H9 (cell line): Measurements from ENCODE around the gene ZNF70. TPM values are rescaled to one million over a fixed set of nuclear protein-coding genes. Genes with fewer than 3 reads are reported as not detected.

ENCODE experiments used
- DNase-seq: peaks from one replicate; pipeline ENCODE4 v3.0.0-alpha.2; 2017
- H2AFZ ChIP-seq: one replicate; pipeline ENCODE4 v1.6.1; 2013; ENCODE audit warnings: mild to moderate bottlenecking, low read length, control low read depth, moderate library complexity
- H2AK5ac ChIP-seq: 2 replicates; pipeline ENCODE4 v1.6.1; 2013; ENCODE audit warnings: low read length, control low read depth, mixed read lengths; ENCODE audit not compliant: insufficient read length
- H2BK120ac ChIP-seq: one replicate; pipeline ENCODE4 v1.6.1; 2013; ENCODE audit warnings: low read depth, mild to moderate bottlenecking, low read length, control low read depth, inconsistent platforms; ENCODE audit not compliant: poor library complexity, severe bottlenecking
- H2BK12ac ChIP-seq: 2 replicates; pipeline ENCODE4 v1.6.1; 2013; ENCODE audit warnings: low read length, control low read depth, mixed read lengths, low read depth; ENCODE audit not compliant: insufficient read length
- H2BK15ac ChIP-seq: 2 replicates; pipeline ENCODE4 v1.6.1; 2013; ENCODE audit warnings: low read depth, low read length, control low read depth
- H2BK20ac ChIP-seq: one replicate; pipeline ENCODE4 v1.6.1; 2013; ENCODE audit warnings: low read depth, mild to moderate bottlenecking, low read length, control low read depth, inconsistent platforms; ENCODE audit not compliant: poor library complexity, severe bottlenecking
- H2BK5ac ChIP-seq: 2 replicates; pipeline ENCODE4 v1.6.1; 2013; ENCODE audit warnings: low read length, control low read depth, mixed read lengths; ENCODE audit not compliant: insufficient read length
- H3K14ac ChIP-seq: 2 replicates; pipeline ENCODE4 v1.6.1; 2013; ENCODE audit warnings: low read length, control low read depth; ENCODE audit not compliant: insufficient read depth
- H3K18ac ChIP-seq: 2 replicates; pipeline ENCODE4 v1.6.1; 2013; ENCODE audit warnings: low read depth, mild to moderate bottlenecking, mixed read lengths, low read length, control low read depth; ENCODE audit not compliant: insufficient read length
- H3K23ac ChIP-seq: 2 replicates; pipeline ENCODE4 v1.6.1; 2013; ENCODE audit warnings: low read length, control low read depth, mixed read lengths, low read depth; ENCODE audit not compliant: insufficient read length
- H3K23me2 ChIP-seq: 2 replicates; pipeline ENCODE4 v1.6.1; 2013; ENCODE audit warnings: low read depth, mild to moderate bottlenecking, mixed read lengths, low read length, control low read depth; ENCODE audit not compliant: insufficient read length, poor library complexity, severe bottlenecking
- H3K27ac ChIP-seq: 2 replicates; pipeline ENCODE4 v1.5.1; 2013; ENCODE audit warnings: low read length, control low read depth, mixed read lengths, low read depth; ENCODE audit not compliant: insufficient read length
- H3K27me3 ChIP-seq: 2 replicates; pipeline ENCODE4 v1.6.1; 2013; ENCODE audit warnings: low read length, control low read depth, inconsistent platforms; ENCODE audit not compliant: insufficient read depth
- H3K4ac ChIP-seq: 2 replicates; pipeline ENCODE4 v1.6.1; 2013; ENCODE audit warnings: low read depth, mild to moderate bottlenecking, control low read depth, inconsistent platforms, low read length, moderate library complexity
- H3K4me1 ChIP-seq: 2 replicates; pipeline ENCODE4 v1.6.1; 2013; ENCODE audit warnings: low read length, control low read depth, inconsistent platforms; ENCODE audit not compliant: insufficient read depth
- H3K4me2 ChIP-seq: 2 replicates; pipeline ENCODE4 v1.6.1; 2013; ENCODE audit warnings: low read length, control low read depth, mixed read lengths; ENCODE audit not compliant: insufficient read length, insufficient read depth
- H3K56ac ChIP-seq: 2 replicates; pipeline ENCODE4 v1.6.1; 2013; ENCODE audit warnings: low read depth, mild to moderate bottlenecking, mixed read lengths, low read length, control low read depth; ENCODE audit not compliant: insufficient read length
- H3K79me1 ChIP-seq: 2 replicates; pipeline ENCODE4 v1.6.1; 2013; ENCODE audit warnings: low read depth, mild to moderate bottlenecking, moderate library complexity, low read length, control low read depth, inconsistent platforms; ENCODE audit not compliant: insufficient read depth, poor library complexity, severe bottlenecking
- H3K79me2 ChIP-seq: 2 replicates; pipeline ENCODE4 v1.6.1; 2013; ENCODE audit warnings: low read length, control low read depth, inconsistent platforms; ENCODE audit not compliant: insufficient read depth
- H3K9ac ChIP-seq: 2 replicates; pipeline ENCODE4 v1.6.1; 2013; ENCODE audit warnings: low read length, control low read depth, mixed read lengths; ENCODE audit not compliant: insufficient read length; ENCODE audit errors: extremely low read depth
- H3K9me3 ChIP-seq: one replicate; pipeline ENCODE4 v1.6.1; 2013; ENCODE audit warnings: low read depth, low read length, inconsistent platforms; ENCODE audit not compliant: control insufficient read depth
- H3T11ph ChIP-seq: one replicate; pipeline ENCODE4 v1.6.1; 2013; ENCODE audit warnings: mild to moderate bottlenecking, low read length, control low read depth, inconsistent platforms
- H4K20me1 ChIP-seq: one replicate; pipeline ENCODE4 v1.6.1; 2013; ENCODE audit not compliant: control insufficient read depth, insufficient read length, insufficient read depth
- H4K5ac ChIP-seq: 2 replicates; pipeline ENCODE4 v1.6.1; 2013; ENCODE audit warnings: low read depth, mild to moderate bottlenecking, mixed read lengths, low read length, control low read depth; ENCODE audit not compliant: insufficient read length
- H4K8ac ChIP-seq: replicated peaks from 2 replicates; pipeline ENCODE4 v1.6.1; 2013; ENCODE audit warnings: low read length, control low read depth, mixed read lengths, low read depth; ENCODE audit not compliant: insufficient read length
- H4K91ac ChIP-seq: 2 replicates; pipeline ENCODE4 v1.6.1; 2013; ENCODE audit warnings: low read depth, mild to moderate bottlenecking, moderate library complexity, mixed read lengths, low read length, control low read depth; ENCODE audit not compliant: insufficient read length
- H3K27ac Mint-ChIP-seq, 3 experiments: 2 replicates in 2 of 3; 3 replicates in 1 of 3; pipeline ENCODE4 v1.8.0; 2020 to 2021; ENCODE audit warnings: mixed read lengths in 3 of 3, mild to moderate bottlenecking in 1 of 3, moderate library complexity in 1 of 3
- H3K27me3 Mint-ChIP-seq: 2 replicates; pipeline ENCODE4 v1.8.0; 2021; ENCODE audit warnings: low read depth, mild to moderate bottlenecking, moderate library complexity, mixed read lengths
- H3K36me3 Mint-ChIP-seq, 3 experiments: 2 replicates in 2 of 3; 3 replicates in 1 of 3; pipeline ENCODE4 v1.8.0; 2020 to 2021; ENCODE audit warnings: low read depth in 3 of 3, mixed read lengths in 3 of 3; ENCODE audit not compliant: insufficient read depth in 1 of 3
- H3K4me1 Mint-ChIP-seq, 2 experiments: 2 replicates each; pipeline ENCODE4 v1.8.0; 2020; ENCODE audit warnings: mixed read lengths in 2 of 2
- H3K4me3 Mint-ChIP-seq, 2 experiments: 2 replicates in 1 of 2; 3 replicates in 1 of 2; pipeline ENCODE4 v1.8.0; 2020 to 2021; ENCODE audit warnings: mild to moderate bottlenecking in 2 of 2, mixed read lengths in 2 of 2, moderate library complexity in 1 of 2
- H3K9me3 Mint-ChIP-seq, 2 experiments: 2 replicates in 1 of 2; 3 replicates in 1 of 2; pipeline ENCODE4 v1.8.0; 2020; ENCODE audit warnings: mild to moderate bottlenecking in 2 of 2, mixed read lengths in 2 of 2, moderate library complexity in 1 of 2
- WGBS: extraction: QIAGEN DNeasy Blood & Tissue Kit; methylation state at CpG from one replicate; pipeline ENCODE4 v1.1.7; 2013; ENCODE audit warnings: missing lambda C conversion rate, low lambda C conversion rate, mixed read lengths; ENCODE audit not compliant: insufficient read length; ENCODE audit errors: extremely low coverage; 5-methylcytosine and 5-hydroxymethylcytosine counted together
- total RNA-seq: library from RNA; stranded (reverse); gene quantifications from 2 replicates; pipeline ENCODE4 v1.2.1, GENCODE V29; 2021
- TF ChIP-seq, protein P1 (sequence below): fragments of 200-600 bp; sonication (generic); conservative IDR thresholded peaks from 3 replicates; pipeline ENCODE4 v1.8.0; 2021; ENCODE audit warnings: antibody characterized with exemption, mild to moderate bottlenecking

Gene ZNF70
- total RNA-seq, 1 experiment from 2014 or later: 3.5 TPM

DNA sequence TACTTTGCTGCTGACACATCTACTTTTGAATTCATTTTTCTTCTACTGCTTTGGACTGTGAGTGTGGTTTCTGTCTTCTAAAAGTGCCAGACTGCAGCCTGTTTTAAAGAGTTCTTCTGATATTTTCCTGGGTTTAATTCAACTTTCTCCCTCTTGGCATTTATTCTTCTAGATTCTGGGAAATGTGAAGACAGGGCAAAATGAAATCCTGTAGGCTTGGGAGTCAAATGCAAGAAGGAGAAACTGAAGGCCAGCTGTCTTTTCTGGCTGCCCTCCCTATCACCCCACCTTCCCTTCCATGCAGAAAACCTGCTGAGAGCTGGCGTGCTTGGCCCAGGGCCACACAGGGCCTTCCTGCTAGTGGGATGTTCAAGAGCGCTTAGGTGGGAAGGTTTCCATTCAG is 7.6 kb downstream of the ZNF70 start:
- no peak overlapping the region for H4K5ac ChIP-seq
- no peaks in the 10 kb centered on the region for H3K9me3 ChIP-seq
- no peak overlapping the region for H2AFZ ChIP-seq
- H2BK12ac ChIP-seq: no peak overlapping the region
- no peaks in the 10 kb centered on the region for H3K79me1 ChIP-seq
- Mint-ChIP-seq H3K4me1 (no peaks in the 10 kb centered on the region; a peak in 1 of 4 replicates), H3K9me3 (no peaks in the 10 kb centered on the region), H3K27me3 (no peaks in the 10 kb centered on the region), H3K36me3 (peaks cover 16 to 25% (median 18%) of the 10 kb centered on the region in 3 experiments), H3K4me3 (no peak overlapping the region), H3K27ac (no peak overlapping the region)
- H2BK120ac ChIP-seq: no peak overlapping the region
- H3K18ac ChIP-seq: no peak overlapping the region
- no peak overlapping the region for H2BK20ac ChIP-seq
- H3K23ac ChIP-seq: no peak overlapping the region
- no peaks in the 10 kb centered on the region for H4K20me1 ChIP-seq
- TF ChIP-seq, protein P1, sequence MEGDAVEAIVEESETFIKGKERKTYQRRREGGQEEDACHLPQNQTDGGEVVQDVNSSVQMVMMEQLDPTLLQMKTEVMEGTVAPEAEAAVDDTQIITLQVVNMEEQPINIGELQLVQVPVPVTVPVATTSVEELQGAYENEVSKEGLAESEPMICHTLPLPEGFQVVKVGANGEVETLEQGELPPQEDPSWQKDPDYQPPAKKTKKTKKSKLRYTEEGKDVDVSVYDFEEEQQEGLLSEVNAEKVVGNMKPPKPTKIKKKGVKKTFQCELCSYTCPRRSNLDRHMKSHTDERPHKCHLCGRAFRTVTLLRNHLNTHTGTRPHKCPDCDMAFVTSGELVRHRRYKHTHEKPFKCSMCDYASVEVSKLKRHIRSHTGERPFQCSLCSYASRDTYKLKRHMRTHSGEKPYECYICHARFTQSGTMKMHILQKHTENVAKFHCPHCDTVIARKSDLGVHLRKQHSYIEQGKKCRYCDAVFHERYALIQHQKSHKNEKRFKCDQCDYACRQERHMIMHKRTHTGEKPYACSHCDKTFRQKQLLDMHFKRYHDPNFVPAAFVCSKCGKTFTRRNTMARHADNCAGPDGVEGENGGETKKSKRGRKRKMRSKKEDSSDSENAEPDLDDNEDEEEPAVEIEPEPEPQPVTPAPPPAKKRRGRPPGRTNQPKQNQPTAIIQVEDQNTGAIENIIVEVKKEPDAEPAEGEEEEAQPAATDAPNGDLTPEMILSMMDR: no peak
- H3K23me2 ChIP-seq: no peaks in the 10 kb centered on the region
- no peak overlapping the region for H2AK5ac ChIP-seq
- H2BK15ac ChIP-seq: no peak overlapping the region
- no peak overlapping the region for H4K91ac ChIP-seq
- no peak overlapping the region for H3K4ac ChIP-seq
- no peaks in the 10 kb centered on the region for H3K27me3 ChIP-seq
- no peak overlapping the region for H3T11ph ChIP-seq
- no peak overlapping the region for H3K4me2 ChIP-seq
- H3K79me2 ChIP-seq: no peaks in the 10 kb centered on the region
- no peak overlapping the region for H3K27ac ChIP-seq
- H4K8ac ChIP-seq: no peak overlapping the region
- H3K14ac ChIP-seq: no peak overlapping the region
- H3K4me1 ChIP-seq: no peaks in the 10 kb centered on the region; the same call in 1 of the 2 replicates
- H2BK5ac ChIP-seq: no peak overlapping the region
- no peak overlapping the region for H3K56ac ChIP-seq
- WGBS: no CpG with 5 or more reads among the region's 2 CpGs
- DNase-seq: no peak
- no peak overlapping the region for H3K9ac ChIP-seq
